NCI-H128 (cell line): ENCODE measurements around the gene TSC22D1.
A peak's percentile ranks its signal among the peaks of the same experiment; 100 is the strongest.

Experiments used
- DNase-seq: peaks from one replicate; lab custom pipeline; 2025; ENCODE audit not compliant: unreplicated experiment; lab: John Stamatoyannopoulos, UW

Gene TSC22D1

DNA sequence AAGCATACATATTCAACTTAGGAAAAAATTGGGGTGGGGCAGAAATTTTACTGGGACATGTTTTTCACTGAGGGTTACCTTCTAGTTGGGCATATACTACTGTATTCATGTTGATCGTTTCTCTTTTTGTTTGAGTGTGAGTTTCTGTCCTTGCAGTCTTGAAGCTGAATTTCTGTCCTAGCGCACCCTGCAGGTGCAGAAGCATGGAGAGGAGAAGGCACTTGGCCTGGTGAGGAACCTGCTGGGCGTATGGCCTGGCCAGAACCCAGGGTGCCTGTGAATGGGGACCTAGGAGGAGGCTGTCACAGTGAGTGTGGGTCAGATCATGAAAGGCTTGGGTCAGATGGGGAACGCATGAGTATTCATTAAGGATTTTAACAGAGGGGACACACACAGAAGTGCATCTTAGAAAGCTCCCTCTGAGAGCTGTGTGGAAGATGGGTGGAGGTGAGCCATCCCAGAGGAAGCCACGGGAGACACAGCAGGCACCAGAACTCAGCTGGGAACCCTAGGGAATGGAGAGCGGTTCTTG lies 165.7 kb downstream of the TSC22D1 start:
- DNase-seq: no peak

DNA sequence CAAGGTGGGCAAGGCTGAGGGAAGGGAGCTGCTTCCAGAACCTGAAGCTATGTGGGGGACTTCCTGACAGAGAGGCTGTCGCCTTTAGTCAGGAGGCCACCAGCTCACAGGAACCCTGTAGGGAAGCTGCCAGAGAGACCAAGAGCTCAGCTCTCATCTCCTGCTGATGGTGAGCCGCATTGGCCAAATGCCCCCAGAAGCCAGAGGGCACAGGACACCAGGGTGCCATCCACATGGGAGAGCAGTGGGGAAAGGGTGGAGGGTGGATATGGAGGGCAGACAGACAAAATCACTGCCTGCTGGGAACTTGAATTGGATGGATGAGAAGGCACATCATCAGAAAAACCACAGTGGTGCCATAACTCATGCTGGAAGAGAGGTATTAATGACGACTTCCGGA lies 166.5 kb downstream of the TSC22D1 start:
- DNase-seq: no peak

DNA sequence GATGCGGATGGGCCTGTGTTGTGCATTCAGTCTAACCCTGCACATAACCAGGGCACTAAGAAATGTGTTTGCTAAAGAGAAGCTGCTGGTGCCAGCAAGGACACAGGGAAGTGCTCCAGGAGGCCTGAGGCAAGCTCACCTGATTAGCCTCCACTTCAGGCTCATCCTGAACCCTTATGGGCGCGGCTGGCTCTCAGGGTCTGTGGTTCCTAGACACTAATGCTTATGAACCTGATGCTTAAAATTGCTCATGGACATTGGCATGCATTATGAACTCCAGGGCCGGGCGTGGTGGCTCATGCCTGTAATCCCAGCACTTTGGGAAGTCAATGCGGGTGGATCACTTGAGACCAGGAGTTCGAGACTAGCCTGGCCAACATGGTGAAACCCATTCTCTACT lies 168.2 kb downstream of the TSC22D1 start:
- no peak for DNase-seq

DNA sequence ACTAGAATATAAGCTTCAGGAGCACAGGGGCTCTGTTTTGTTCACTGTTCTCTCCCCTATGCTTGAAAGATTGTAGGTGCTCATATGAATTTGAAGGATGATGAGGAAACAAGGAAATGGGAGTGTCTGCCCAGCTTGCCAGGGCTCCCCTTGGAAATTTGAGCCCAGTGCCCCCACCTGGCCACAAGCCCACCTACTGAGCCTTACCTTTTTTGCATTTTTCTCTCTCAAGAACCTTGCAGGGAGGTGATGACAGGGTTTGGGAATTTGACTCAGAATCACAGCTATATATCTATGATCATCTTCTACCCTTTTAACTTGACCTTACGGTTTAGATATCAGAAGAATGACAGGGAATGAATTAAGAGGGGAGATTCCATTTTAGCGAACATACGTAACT lies 168.8 kb downstream of the TSC22D1 start:
- no peak for DNase-seq

DNA sequence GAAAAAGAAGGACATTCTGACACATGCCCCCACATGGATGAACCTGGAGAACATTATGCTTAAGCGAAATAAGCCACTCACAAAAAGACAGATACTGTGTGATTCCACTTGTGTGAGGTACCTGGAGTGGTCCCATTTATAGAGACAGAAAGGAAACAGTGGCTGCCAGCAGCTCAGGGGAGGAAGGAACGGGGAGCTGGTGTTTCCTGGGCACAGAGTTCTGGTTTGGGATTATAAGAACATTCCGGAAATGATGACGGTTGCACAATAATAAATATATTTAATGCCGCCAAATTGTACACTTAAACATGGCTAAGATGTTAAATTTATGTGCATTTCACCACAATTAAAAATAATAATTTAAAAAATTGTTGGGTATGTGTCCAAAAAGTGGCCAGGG lies 169.5 kb downstream of the TSC22D1 start:
- DNase-seq: no peak

DNA sequence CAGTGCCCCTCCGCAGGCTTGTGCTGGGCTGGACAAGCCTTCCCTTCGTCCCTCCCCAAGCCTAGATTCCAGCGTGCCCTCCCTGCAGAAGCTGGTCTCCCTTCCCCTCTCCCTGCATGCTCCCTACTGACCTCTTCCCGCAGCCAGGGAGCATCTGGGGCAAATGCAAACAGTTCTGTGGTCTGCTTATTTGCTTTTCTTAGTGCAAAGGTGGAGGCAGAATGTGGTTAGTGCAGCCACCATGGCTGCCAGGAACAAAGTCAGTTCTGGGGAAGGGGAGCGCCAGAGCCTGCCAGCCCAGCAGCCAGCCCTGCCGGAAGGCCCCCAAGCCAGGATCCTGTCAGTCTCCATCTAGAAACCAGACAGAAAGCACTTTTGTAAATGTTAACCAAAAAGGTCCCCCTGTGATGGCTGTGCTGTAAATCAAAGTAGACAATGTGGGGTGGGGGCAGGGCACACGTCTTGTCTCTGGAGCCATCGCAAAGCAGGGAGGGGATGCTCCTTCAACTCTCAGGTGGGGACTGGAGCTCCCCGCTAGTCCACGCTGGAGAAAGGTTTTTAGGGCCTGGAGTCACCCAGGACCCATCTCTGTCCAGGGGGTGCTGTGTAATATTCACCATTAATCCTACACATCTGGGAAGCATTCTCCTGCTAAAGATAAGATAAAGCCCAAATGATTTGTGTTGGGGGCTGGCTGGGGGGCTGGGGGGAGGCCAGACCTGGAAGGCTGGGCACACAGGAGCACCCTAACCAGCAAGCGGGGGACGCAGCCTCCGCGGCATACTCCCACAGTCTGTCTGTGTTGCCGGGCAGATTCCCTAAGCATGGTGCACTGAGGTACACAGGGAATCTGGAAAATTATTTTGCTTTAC lies 171.6 kb downstream of the TSC22D1 start:
- DNase-seq: no peak

DNA sequence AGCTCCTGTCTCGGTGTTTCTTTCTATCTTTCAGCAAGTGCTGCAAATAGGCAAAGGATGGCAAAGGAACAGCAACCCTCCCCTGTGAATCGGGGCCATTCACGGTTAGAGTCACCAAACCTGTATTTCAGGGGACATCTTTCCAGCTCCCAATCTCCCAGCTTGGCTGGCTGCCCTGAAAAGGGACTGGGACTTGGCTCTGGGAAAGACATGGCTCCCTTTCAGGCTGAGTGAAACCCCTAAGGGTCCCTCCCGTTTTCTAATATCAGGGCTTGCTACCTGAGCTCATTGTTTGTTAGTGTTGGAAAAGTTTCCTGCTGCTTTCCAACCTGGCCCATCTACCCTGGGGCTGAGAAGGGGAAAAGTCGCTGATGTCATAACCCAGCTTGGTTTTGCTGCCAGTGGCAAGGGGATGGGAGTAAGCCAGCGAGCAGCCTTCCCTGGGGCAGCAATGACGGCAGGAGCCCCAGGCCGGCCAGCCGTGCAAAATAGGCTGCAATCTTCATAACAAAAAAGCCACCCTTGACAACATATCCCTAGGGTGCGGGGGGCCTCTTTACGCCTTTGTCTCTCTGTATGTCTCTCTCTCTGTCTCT lies 172.6 kb downstream of the TSC22D1 start:
- DNase-seq: no peak

DNA sequence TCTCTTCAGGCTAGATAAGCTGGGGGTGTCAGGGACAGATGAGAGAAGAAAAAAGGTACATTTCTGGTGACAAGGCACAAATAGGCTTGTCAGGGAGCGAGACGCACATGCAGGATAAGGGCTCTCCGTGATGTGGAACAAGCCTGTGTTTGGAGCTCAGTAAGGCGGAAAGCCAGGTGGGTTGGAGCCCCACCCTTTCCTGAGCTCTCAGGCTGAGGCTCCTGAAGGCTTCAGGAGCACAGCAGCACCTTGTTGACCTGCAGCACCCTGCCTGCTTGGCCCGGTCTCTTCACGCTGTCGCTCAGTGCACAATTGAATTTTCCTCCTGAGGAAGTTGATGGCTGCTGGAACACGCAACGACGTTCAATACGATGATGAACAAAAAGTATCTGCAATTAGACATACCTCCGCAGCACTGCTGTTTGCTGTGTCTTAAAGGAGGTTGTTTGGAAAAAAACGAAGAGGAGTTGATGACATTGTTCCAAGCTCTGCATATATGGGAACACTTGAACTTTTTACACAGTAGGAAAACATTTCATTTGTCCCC lies 173.2 kb downstream of the TSC22D1 start:
- no peak for DNase-seq

DNA sequence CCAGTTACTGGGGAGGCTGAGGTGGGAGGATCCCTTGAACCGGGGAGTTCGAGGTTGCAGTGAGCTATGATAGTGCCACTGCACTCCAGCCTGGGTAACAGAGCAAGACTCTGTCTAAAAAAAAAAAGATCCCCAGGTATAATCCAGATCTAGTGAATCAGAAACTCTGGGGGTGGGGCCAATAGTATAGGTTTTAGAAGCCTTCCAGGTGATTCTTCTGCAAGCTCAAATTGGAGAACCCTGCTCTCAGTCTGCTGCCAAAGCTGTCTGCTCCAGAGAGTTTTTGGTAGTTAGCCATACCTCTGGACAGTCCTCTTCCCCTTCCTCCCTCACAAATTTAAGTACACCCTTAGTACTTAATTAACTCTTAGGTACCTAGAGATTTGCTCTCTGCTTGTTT lies 174.6 kb downstream of the TSC22D1 start:
- DNase-seq: no peak

DNA sequence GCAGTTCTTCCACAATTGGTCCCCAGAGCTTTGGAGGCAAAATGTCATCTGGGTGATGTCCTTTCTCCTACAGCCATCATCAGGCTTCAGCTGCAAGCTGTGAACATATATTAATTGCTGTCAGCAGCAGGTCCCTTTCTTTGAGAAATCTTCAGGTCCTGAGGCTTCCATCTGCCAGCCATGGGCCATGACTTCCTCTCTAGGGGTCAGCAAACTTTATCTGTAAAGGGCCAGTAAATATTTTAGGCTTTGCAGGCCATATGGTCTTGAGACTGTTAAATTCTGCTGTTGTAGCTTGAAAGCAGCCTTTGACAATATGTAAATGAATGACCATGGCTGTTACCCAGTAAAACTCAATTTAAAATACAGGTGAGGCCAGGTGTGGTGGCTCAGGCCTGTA lies 175.4 kb downstream of the TSC22D1 start:
- DNase-seq: no peak

DNA sequence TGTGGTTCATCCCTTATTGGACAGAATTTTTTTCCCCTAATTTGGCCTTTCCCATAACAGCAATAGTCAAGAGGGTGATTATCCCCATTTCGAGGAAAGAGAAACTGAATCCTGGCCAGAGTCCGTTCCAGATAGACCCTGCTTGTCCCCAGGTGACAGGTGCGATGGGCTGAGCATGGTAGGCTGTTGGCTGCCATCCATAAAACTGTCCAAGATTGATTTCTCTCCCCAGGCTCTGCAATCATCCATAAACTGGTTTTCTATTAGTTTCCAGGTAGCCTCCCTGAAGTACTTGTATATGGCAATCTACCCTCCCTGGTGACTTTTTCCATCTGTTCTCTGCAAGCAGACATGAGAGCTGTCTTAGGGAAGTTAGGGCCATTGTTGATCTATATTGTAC lies 177.1 kb downstream of the TSC22D1 start:
- DNase-seq: peak; percentile 10

DNA sequence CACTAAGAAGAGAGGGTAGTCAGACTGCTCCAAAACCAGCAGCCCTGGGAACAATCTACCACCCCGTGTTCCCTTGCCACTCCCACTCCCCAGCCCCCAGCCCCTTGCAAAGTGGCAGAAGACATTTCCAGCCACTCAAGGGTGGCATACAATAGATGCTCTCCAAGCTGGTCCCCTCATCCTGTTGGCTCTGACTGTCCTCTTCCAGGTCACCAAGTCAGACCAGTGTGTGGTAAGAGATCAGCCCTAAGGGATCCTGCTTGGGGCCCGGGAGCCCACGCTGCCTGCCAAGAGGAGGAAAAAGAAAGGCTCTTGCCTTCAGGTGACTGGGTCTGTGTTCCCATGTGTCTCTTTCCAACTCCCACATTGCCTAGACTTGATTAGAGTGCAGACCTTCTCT lies 177.5 kb downstream of the TSC22D1 start:
- no peak for DNase-seq

DNA sequence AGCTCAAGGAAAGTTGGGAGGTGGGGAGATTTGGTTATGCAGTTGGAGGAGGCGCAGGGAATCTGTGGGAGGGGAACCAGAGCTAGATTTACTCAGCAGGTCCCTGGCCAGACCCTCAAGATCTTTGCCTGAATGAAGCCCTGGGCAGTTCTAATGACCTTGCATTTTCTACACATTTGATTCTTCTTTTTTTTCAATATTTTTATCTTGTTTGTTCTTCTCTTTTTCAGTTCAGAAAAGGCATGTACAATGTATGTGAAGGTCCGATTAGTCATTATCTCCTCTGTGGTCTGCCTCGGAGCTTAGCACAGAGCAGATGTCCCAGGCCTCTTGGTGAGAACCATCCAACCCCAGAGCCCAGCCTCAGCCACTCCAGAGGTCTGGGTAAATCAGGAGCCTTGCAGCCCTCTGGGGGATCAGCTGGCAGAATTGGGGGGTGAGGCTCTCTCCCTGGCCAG lies 178.3 kb downstream of the TSC22D1 start:
- DNase-seq: no peak

DNA sequence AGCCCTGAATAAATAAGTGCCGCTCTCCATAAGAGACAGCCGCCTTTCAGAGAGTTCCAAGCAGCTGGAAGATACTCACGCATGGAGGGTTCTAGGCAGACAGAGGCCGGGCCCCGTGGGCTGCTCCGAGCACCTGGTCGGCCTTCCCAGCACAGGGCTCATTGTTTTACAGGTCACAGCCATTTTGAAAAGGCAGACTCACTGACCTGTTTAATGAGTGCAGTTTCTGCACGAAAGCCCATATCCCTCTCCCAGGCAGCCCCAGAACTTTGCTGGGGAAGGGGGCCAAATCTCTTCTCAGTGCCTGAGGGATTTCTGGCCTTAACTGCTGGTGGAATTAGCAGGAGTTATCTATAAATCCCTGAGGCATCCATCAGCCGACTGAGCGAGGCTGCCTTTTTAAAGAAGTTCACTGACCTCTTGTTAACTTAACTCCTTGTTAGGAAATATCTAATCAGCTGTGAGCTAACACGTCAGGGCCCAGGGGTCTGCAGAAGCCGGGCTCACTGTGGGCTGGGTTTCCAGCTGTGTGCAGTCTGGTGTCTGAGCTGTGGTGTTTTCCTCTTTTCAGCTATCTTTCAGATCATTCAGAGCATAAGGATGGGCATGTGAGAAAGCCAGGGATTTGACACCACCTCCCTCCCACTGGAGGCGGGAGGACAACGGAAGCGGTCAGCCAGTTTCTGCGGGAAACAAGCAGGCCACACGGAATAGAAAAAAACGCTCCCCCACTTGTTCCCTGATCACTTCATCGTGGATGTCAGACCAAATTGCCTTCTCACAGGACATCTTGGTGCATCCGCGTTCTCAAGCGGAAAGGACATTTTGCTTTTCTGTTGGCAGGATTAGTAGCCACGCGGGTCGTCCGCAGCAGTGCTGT lies 179.2 kb downstream of the TSC22D1 start:
- DNase-seq: no peak

DNA sequence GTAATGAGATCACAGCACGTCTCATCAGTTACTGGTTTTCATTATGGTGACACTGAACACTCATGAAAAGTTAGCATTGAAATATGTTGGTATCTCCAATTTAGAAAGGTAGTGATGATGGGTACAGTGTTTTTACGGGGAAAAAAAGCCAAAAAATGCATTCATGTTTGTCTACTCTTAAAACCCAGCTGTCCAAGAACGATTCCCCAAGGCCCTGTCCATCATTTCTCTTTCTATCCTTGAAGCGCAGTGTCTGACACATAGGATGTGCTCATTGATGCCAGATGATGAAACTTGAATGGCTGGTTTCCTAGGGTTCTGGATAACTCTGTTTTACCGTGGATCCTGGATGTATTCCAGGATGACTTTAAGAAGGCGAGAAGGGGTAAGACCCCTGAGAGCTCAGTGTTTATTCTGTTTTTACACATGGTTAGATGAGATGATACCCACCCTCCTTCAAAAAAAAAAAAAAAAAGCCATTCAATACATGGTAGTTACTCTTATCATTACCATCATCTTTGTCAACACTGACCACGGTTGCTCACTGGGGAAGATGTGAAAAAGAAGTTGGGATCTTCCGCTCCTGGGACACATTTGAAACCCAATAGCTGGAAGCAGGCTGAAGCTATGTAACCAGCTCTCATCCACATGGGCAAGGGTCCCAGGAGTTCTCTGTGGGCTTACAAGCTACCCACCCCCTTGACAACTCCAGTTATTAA lies 180.0 kb downstream of the TSC22D1 start:
- no peak for DNase-seq

DNA sequence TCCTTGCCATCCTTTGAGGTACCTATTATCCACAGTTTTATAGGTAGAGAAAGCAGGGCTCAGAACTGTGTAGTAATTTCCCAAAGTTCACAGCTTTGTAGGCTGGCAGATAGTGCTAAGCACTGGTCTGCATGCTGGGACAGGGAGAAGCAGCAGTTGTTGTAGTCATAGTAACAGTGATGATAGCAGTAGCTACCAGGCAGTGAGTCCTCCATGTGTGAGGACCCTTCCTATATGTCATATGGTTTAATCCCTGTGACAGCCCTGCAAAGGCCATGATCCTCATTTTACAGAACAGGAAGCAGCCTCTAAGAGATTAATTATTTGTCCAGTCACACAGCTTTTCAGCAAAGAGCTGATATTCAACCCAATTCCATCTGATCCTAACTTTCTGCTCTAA lies 181.5 kb downstream of the TSC22D1 start:
- no peak for DNase-seq

DNA sequence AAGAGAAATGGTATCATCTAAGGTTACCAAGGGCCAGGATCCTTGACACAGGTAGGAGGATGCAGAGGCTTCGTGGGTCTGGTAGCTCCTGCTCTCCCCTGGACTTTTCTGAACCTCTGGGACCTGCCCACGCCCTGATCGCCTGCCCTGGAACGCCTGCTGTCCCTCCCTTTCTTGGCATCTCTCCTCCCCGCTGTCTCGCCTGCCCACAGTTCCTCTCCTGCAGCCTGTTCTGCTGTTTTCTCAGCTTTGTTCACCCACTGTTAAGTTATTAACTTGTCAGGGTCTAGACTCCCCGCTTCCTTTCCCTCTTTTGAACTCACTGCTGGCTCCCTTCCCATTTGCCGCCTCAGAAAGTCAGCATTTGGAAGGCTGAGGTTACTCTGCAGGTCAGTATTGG lies 182.7 kb downstream of the TSC22D1 start:
- no peak for DNase-seq

DNA sequence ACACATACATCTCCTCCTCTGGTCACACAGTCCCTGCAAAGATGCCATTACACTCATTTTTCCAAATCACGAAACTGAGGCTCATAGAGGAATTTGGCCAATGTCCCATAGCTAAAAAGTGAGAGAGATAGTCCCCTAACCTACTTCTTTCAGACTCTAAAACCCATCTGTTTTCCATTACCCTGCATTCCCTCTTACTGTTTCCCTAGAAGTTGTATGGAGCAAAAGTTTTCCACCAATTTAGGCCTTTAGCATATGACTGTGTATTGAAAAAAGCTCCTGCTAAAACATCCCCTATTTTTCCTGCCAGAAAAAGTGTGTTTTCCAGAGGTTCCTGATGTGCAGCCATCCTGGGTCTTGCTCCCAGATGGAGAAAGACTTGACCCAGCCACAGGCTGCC lies 186.3 kb downstream of the TSC22D1 start:
- DNase-seq: no peak

DNA sequence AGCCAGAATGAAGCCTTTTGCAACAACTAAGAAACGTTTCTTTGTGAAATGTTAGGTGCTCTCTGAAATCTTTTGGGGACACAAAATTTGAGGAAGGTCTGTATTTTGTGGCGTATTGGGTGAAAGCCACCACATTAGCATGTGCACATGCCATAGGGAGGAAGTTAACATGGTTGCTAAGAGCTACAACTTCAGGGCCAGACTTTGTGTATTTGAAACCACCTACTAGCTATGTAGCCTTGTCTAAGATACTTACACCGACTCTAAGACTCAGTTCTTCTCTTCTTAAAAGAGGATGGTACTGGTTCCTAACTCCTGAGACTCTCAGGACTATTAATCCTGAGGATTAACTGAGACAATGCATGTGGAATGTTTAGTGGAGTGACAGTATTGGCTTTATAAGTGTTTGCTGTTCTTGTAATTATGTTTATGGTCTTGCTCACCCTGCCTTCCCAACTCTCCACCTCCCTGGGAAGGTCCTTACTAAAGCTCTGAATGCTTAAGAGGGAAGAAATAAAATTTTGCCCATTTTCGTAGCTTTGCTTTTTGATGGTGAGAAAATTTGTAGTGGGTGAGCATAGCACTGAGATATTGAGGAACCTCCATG lies 187.0 kb downstream of the TSC22D1 start:
- no peak for DNase-seq

DNA sequence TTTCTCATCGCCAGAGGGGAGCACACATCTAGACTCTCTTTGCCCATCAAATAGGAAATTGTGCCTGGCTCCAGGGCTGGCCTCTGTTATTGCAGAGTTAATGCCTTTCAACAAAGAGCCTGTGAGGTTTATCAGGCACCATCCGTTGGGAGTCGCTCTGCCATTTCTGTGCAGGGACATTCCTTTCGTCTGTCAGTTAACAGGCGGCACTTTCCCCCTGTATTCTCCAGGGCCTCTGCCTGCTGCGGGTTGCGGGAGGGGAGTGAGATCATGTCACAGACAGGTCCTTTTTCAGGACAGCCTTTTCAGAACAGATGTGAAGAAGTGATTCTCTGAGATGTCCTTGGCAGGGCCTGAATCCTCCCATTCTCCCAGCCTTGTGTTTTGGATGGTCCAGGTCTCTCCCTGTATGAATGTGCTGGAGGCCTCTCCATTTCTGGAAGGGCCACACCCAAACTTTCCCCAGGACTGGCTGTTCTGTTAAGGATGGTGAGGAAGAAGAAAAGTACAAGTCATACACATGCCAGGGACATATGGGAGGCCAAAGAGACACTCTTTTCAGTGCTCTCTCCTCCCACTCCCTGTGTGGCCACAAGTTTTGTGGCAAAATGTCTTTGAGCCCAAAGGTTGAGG lies 187.6 kb downstream of the TSC22D1 start:
- DNase-seq: no peak
